Thyroid gland (tissue), 4 donors: ENCODE results near the gene DDB1. TPM values are rescaled to one million over a fixed set of nuclear protein-coding genes. Genes with fewer than 3 reads are reported as not detected.

ENCODE experiments used
- DNase-seq, 2 donors: peaks; one replicate each; pipeline ENCODE4 v3.0.0-alpha.2; 2019
- H3K27ac ChIP-seq, 3 donors: fragments of 200-600 bp; sonication (generic); 1 replicate in 2 of 3; 2 replicates in 1 of 3; pipeline ENCODE4 v1.5.1; 2016 to 2019; ENCODE audit warnings: mild to moderate bottlenecking in 1 of 3, moderate library complexity in 1 of 3
- H3K27me3 ChIP-seq: fragments of 200-600 bp; sonication (generic); one replicate; pipeline ENCODE4 v1.5.1; 2019
- H3K36me3 ChIP-seq, 2 donors: fragments of 200-600 bp; sonication (generic); one replicate each; pipeline ENCODE4 v1.5.1; 2016 to 2019
- H3K4me1 ChIP-seq, 2 donors: fragments of 200-600 bp; sonication (generic); one replicate each; pipeline ENCODE4 v1.5.1; 2017 to 2019
- H3K4me3 ChIP-seq, 3 donors: fragments of 200-600 bp; sonication (generic); replicated peaks in 1 of 3; 1 replicate in 2 of 3; 2 replicates in 1 of 3; pipeline ENCODE4 v1.5.1; 2016; ENCODE audit warnings: mild to moderate bottlenecking in 1 of 3
- H3K9me3 ChIP-seq: fragments of 200-600 bp; sonication (generic); one replicate; pipeline ENCODE4 v1.5.1; 2017
- POLR2A ChIP-seq, 2 donors: fragments of 450-650 bp; IDR thresholded peaks; one replicate each; pipeline ENCODE4 v1.6.1; 2017; ENCODE audit warnings: antibody characterized with exemption in 2 of 2, mild to moderate bottlenecking in 2 of 2, moderate library complexity in 1 of 2
- WGBS, 2 donors: methylation state at CpG; one replicate each; pipeline ENCODE4 v1.1.5; 2017; 5-methylcytosine and 5-hydroxymethylcytosine counted together
- intact Hi-C: fragments of 100-400 bp; cut with DNase I; formaldehyde crosslinking; loops from one replicate; pipeline ENCODE4 v1.15.1; 2023
- total RNA-seq, 4 donors: library from RNA; depleted of rRNA; stranded (reverse); fragments of >200 nt; gene quantifications; one replicate each; pipeline ENCODE4 v1.2.3, GENCODE V29; 2016
- TF ChIP-seq, protein P1 (sequence below), 6 experiments: fragments of 200-600 bp in 3 of 6; fragments of 450-650 bp in 3 of 6; sonication (generic) in 3 of 6; IDR thresholded peaks; one replicate each; pipeline ENCODE4 v1.5.1; 2016 to 2019; ENCODE audit warnings: antibody characterized with exemption in 6 of 6, mild to moderate bottlenecking in 2 of 6, inconsistent platforms in 1 of 6, moderate library complexity in 1 of 6

DDB1 gene
- total RNA-seq, 4 donors from 2014 or later: 132 to 211 (median 182) TPM

DNA sequence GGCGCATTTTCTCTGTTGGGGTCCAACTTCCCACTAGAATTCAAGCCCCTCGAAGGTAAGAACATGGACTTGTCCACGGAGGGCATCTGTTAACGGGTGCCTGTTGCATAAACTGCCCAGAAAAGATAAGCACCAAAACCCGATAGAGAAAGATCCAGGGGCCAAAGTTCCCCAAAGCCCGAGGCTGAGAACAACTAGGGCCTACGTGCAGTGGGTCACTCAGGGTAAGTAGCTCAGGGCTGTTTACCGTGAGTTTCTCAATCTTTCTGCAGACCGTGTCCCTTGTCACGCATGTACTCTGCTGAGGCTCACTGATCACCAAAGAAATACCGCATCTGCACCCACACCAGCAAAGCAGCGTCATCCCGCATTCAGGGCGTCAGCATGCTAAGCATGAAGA, 67.5 kb downstream of the DDB1 start:
- Histone ChIP-seq H3K27ac (no peak overlapping the region), H3K27me3 (no peaks in the 10 kb centered on the region), H3K9me3 (no peaks in the 10 kb centered on the region), H3K4me3 (no peak overlapping the region), H3K4me1 (peaks cover 0 to 6% of the 10 kb centered on the region in 2 donors), H3K36me3 (no peaks in the 10 kb centered on the region)
- DNase-seq: no peak
- intact Hi-C loops: no loop called here
- TF ChIP-seq, protein P1, sequence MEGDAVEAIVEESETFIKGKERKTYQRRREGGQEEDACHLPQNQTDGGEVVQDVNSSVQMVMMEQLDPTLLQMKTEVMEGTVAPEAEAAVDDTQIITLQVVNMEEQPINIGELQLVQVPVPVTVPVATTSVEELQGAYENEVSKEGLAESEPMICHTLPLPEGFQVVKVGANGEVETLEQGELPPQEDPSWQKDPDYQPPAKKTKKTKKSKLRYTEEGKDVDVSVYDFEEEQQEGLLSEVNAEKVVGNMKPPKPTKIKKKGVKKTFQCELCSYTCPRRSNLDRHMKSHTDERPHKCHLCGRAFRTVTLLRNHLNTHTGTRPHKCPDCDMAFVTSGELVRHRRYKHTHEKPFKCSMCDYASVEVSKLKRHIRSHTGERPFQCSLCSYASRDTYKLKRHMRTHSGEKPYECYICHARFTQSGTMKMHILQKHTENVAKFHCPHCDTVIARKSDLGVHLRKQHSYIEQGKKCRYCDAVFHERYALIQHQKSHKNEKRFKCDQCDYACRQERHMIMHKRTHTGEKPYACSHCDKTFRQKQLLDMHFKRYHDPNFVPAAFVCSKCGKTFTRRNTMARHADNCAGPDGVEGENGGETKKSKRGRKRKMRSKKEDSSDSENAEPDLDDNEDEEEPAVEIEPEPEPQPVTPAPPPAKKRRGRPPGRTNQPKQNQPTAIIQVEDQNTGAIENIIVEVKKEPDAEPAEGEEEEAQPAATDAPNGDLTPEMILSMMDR (IDR thresholded peaks at IDR 0.05): no peak
- TF ChIP-seq POLR2A (IDR thresholded peaks at IDR 0.05): no peak
- WGBS, 2 donors: 94 to 95% methylated on average over 14 of the region's 14 CpGs

DNA sequence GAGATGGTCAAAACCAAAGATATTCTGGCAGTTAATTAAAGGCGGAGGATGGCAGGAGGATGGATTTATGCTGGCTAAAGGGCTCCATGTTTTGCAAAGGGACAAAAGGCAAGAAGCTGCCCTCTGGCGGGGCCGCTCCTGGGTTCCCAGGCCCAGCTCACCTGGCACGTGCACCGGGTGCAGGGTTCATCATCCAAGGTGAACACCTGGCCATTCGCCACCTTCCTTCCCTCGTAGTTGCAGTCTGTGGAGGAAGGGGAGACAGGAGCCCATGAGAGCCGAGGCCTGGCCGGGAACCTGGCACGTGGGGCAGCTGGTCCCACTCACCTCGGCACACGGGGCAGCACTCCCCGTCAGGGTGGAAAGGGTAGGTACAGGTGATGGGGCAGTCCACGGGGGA, 68.1 kb downstream of the DDB1 start:
- TF ChIP-seq, protein P1 (IDR thresholded peaks at IDR 0.05): no peak
- no peak for TF ChIP-seq POLR2A (IDR thresholded peaks at IDR 0.05)
- peaks cover 0 to 6% of the 10 kb centered on the region in 2 donors for H3K4me1 ChIP-seq
- H3K27me3 ChIP-seq: no peaks in the 10 kb centered on the region
- H3K4me3 ChIP-seq: no peak overlapping the region
- no peak for DNase-seq
- no peaks in the 10 kb centered on the region for H3K36me3 ChIP-seq
- H3K9me3 ChIP-seq: no peaks in the 10 kb centered on the region
- WGBS, 2 donors: 90 to 96% methylated on average over 12 to 13 of the region's 14 CpGs
- no peak overlapping the region for H3K27ac ChIP-seq
- intact Hi-C loops: no loop called here

DNA sequence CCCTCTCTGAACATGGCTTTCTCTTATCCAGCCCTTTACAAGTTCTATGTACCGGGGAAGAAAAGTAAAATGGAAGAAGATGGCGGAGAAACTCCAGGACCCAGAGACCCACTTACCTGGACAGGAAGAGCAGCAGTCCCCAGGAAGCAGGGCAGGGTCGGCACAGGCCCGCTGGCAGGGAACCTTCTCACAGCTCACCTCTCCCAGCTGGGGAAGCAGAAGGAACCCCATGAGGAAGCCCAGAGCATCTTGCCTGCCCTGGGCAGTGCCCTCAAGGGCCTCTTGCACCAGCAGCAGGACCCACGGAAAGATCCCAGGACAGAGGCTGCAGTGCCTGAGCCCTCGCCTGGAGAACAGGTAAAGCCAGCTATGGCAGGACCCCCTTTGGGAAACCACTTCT, 68.5 kb downstream of the DDB1 start:
- no peak overlapping the region for H3K4me3 ChIP-seq
- TF ChIP-seq, protein P1 (IDR thresholded peaks at IDR 0.05): no peak
- TF ChIP-seq POLR2A (IDR thresholded peaks at IDR 0.05): no peak

DNA sequence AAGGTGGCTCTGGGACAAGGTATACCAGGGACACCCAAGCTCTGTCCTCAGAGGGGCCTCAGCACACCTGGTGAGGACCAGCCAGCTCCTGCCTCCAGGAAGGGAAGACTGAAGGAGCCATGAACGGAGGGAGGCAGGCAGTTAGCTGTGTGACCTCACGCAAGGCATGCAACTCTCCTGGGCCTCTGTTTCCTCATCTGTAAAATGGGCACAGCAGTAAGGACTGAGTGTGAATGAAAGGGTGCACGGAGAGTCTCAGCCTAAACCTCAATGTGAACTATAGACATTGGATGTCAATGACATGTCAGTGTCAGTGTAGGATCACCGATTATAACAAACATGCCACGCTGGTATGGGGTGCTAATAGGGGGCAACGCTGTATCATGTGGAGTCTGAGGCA, 73.5 kb downstream of the DDB1 start:
- H3K4me1 ChIP-seq: peaks cover 6 to 7% of the 10 kb centered on the region in 2 donors
- no peaks in the 10 kb centered on the region for H3K36me3 ChIP-seq
- H3K4me3 ChIP-seq: no peak overlapping the region
- TF ChIP-seq, protein P1 (IDR thresholded peaks at IDR 0.05): no peak
- TF ChIP-seq POLR2A (IDR thresholded peaks at IDR 0.05): no peak
- H3K27me3 ChIP-seq: no peaks in the 10 kb centered on the region
- H3K9me3 ChIP-seq: no peaks in the 10 kb centered on the region
- DNase-seq: no peak
- WGBS, 2 donors: 93 to 98% methylated on average over 6 of the region's 6 CpGs
- H3K27ac ChIP-seq: no peak overlapping the region
- intact Hi-C loops: loop anchor here (10.0 kb wide), 2 partner anchors 75 to 115 kb away; partner anchors contain the start of genes DDB1 and TKFC

More for the DNA sequence above, 68.5 kb downstream of the DDB1 start:
- intact Hi-C loops: no loop called here
- no peaks in the 10 kb centered on the region for H3K9me3 ChIP-seq
- no peak overlapping the region for H3K27ac ChIP-seq
- H3K27me3 ChIP-seq: no peaks in the 10 kb centered on the region
- no peaks in the 10 kb centered on the region for H3K36me3 ChIP-seq
- 95 to 96% methylated on average over 5 to 6 of the region's 6 CpGs for WGBS, 2 donors
- DNase-seq: no peak
- peaks cover 0 to 6% of the 10 kb centered on the region in 2 donors for H3K4me1 ChIP-seq

DNA sequence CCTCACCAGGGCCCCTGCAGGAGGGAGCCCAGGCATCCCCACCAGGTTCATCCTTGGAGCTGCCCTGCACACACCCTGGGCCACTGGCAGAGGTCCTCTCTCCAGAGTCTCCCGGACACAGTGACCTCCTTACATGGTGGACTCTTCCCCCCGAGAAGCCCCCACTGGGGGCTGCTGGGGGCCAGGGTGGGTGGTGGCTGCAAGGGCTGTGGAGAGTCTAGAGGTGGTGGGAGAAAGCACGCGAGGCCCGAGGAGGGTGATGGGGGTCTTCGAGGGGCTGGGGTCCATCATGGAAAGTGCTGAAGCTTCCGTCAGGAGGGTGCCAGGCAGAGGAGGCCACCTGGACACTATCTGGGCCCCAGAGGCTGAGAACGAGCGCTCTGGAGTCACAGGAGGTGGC, 74.4 kb downstream of the DDB1 start:
- no peak for TF ChIP-seq POLR2A (IDR thresholded peaks at IDR 0.05)
- TF ChIP-seq, protein P1 (IDR thresholded peaks at IDR 0.05): no peak
- H3K9me3 ChIP-seq: no peaks in the 10 kb centered on the region
- no peaks in the 10 kb centered on the region for H3K27me3 ChIP-seq
- H3K36me3 ChIP-seq: no peaks in the 10 kb centered on the region
- no peak overlapping the region for H3K27ac ChIP-seq
- H3K4me3 ChIP-seq: no peak overlapping the region
- peaks cover 6 to 7% of the 10 kb centered on the region in 2 donors for H3K4me1 ChIP-seq
- intact Hi-C loops: loop anchor here (10.0 kb wide), 2 partner anchors 76 to 116 kb away; partner anchors contain the start of genes DDB1 and TKFC
- DNase-seq: no peak
- 91 to 92% methylated on average over 9 of the region's 9 CpGs for WGBS, 2 donors
